Fibroblast of villous mesenchyme (primary cell): ENCODE data around the gene RSBN1. TPM values are rescaled to one million over a fixed set of nuclear protein-coding genes. Genes with fewer than 3 reads are reported as not detected.

Experiments used
- DNase-seq: peaks from one replicate; pipeline ENCODE4 v3.0.0-alpha.2; 2010; ENCODE audit warnings: low read depth
- H3K4me3 ChIP-seq: 2 replicates; pipeline ENCODE4 v1.5.1; 2011; ENCODE audit warnings: low read depth, mild to moderate bottlenecking, low read length
- CTCF ChIP-seq: IDR thresholded peaks from 2 replicates; pipeline ENCODE4 v1.5.1; 2012; ENCODE audit warnings: low read depth, mild to moderate bottlenecking, low read length; ENCODE audit not compliant: insufficient read depth
- total RNA-seq: library from RNA; depleted of rRNA; stranded (reverse); fragments of >200 nt; gene quantifications from 2 replicates; pipeline ENCODE4 v1.2.3, GENCODE V29; 2012

Gene RSBN1
- total RNA-seq, 1 donor = 12.1 TPM

DNA sequence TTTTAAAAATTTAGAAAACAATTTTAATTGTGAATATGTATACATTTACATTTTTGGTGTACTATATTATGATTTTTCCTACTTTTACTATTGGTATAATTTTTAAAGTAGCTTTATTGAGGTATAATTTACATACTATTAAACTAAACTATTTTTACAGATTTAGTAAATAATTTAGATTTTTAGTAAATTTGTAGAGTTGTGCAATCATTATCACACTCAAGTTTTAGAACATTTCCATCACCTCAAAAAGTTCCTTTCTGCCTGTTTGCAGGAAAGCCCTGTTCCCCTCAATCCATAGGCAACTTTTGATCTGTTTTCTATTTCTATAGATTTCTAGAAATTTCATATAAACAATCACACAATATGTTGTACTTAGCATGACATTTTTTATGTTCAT lies 61.2 kb downstream of the RSBN1 start:
- no peak for TF ChIP-seq CTCF
- no peak overlapping the region for H3K4me3 ChIP-seq
- DNase-seq = no peak

GRCh38 chr1:113749402-113749801 lies 62.9 kb downstream of the RSBN1 start:
- no peak for DNase-seq
- no peak for TF ChIP-seq CTCF
- no peak overlapping the region for H3K4me3 ChIP-seq

DNA sequence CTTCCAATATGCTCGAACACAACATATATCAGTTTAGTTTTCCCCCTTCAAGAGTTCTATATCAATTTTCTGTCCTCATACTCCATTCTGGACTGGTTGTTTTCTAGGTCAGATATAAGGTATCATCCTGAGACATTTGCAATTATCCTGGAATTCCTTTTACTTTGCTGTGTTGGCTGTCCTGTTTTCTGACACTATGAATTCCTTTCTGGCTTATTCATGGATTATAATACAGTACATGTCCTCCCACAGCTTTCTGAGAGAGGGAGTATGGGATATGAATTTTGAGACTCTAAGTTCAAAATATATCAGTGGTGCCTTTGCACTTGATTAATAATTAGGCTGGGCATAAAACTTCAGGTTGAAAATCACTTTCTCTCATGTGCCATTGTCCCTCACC lies 64.9 kb downstream of the RSBN1 start:
- TF ChIP-seq CTCF = no peak
- H3K4me3 ChIP-seq = no peak overlapping the region
- DNase-seq = peak; percentile 33

DNA sequence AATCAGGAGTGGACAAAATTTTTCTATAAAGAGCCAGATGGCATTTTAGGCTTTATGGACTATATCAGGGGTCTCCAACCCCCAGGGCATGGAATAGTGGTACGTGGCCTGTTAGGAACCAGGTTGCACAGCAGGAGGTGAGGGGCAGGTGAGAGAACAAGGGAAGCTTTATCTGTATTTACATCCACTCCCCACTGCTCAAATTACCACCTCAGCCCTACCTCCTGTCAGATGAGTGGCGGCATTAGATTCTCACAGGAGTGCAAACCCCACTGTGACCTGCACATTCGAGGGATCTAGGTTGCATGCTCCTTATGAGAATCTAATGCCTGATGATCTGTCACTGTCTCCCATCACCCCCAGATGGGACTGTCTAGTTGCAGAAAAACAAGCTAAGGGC lies 66.9 kb downstream of the RSBN1 start:
- TF ChIP-seq CTCF = no peak
- no peak overlapping the region for H3K4me3 ChIP-seq
- DNase-seq = no peak

GRCh38 chr1:113744114-113744513 lies 68.2 kb downstream of the RSBN1 start:
- no peak for TF ChIP-seq CTCF
- no peak for DNase-seq
- no peak overlapping the region for H3K4me3 ChIP-seq

GRCh38 chr1:113742515-113742914 lies 69.8 kb downstream of the RSBN1 start:
- peak; percentile 33 for DNase-seq
- H3K4me3 ChIP-seq = no peak overlapping the region

More at GRCh38 chr1:113742515-113742914, 69.8 kb downstream of the RSBN1 start:
- no peak for TF ChIP-seq CTCF
